Astrocyte of the spinal cord (primary cell): ENCODE data around the gene TRMT1L.

ENCODE experiments used
- DNase-seq: peaks from one replicate; pipeline ENCODE4 v3.0.0; 2011; ENCODE audit warnings: low read depth, low spot score
- H3K4me3 ChIP-seq: 2 replicates; pipeline ENCODE4 v1.5.1; 2011; ENCODE audit warnings: low read depth, mild to moderate bottlenecking, low read length, moderate library complexity
- CTCF ChIP-seq: IDR thresholded peaks from 2 replicates; pipeline ENCODE4 v1.5.1; 2012; ENCODE audit warnings: low read depth, mild to moderate bottlenecking, low read length, inconsistent platforms
- in situ Hi-C: cut with HindIII; loops from 2 replicates; pipeline ENCODE4 v1.10.0; 2017; ENCODE audit warnings: low sequenced_read_pairs

TRMT1L gene

GRCh38 chr1:185159966-185160365 is 3.2 kb upstream of the TRMT1L start:
- TF ChIP-seq CTCF = no peak
- in situ Hi-C loops = no loop called here
- no peak for DNase-seq
- no peak overlapping the region for H3K4me3 ChIP-seq

- H3K4me3 ChIP-seq = no peak overlapping the region
- in situ Hi-C loops = no loop called here
- DNase-seq = no peak
These were observed 2.0 kb upstream of the TRMT1L start for GRCh38 chr1:185158800-185159199.

GRCh38 chr1:185157599-185158412 is 1.1 kb upstream of the TRMT1L start:
- in situ Hi-C loops = no loop called here
- no peak for TF ChIP-seq CTCF
- peak; percentile 12 for DNase-seq
- peak overlapping the region; percentile 97 for H3K4me3 ChIP-seq

More at GRCh38 chr1:185158800-185159199, 2.0 kb upstream of the TRMT1L start:
- no peak for TF ChIP-seq CTCF

GRCh38 chr1:185156288-185156853 is 382 bp downstream of the TRMT1L start:
- no peak for DNase-seq
- in situ Hi-C loops = no loop called here
- no peak for TF ChIP-seq CTCF
- peak overlapping the region; percentile 97 for H3K4me3 ChIP-seq

GRCh38 chr1:185155600-185156287 is 1.0 kb downstream of the TRMT1L start:
- in situ Hi-C loops = no loop called here
- peak; percentile 51 for DNase-seq
- H3K4me3 ChIP-seq = peak overlapping the region; percentile 97
- no peak for TF ChIP-seq CTCF

GRCh38 chr1:185154912-185155513 is 1.7 kb downstream of the TRMT1L start:
- in situ Hi-C loops = no loop called here
- no peak for TF ChIP-seq CTCF
- DNase-seq = peak; percentile 22
- H3K4me3 ChIP-seq = peak overlapping the region; percentile 8
